ENCODE measurements around the gene CBR1.
A peak's percentile ranks its signal among the peaks of the same experiment; 100 is the strongest.
"Not testable (repeated sequence)": the region's sequence is repeated elsewhere in the genome, so short reads cannot be mapped to it uniquely, and the experiment has no call there.

CBR1 gene

DNA sequence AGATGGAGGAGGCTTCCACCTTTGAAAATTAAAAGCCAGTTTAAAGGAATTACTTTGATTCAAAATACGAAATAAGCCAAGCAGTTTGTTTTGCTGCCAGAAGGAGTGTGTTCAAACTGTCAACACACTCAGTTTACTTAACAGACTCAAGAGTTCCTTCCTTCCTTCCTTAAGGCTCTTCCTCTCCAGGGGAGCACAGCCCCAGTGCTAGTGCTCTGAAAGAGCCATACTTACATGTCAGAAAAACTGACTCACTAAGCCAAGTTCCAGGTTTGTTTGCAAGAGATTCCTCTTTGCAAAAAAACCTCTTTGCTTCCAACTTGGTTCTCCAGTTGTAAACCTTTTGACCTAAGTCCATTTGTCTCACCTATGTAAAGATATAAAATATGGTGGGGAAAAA, 23.8 kb upstream of the CBR1 start:
- no peak for DNase-seq (ENCODE audit: low read depth, low spot score)
- no peak overlapping the region for H3K4me3 ChIP-seq (ENCODE audit: low read length)

DNA sequence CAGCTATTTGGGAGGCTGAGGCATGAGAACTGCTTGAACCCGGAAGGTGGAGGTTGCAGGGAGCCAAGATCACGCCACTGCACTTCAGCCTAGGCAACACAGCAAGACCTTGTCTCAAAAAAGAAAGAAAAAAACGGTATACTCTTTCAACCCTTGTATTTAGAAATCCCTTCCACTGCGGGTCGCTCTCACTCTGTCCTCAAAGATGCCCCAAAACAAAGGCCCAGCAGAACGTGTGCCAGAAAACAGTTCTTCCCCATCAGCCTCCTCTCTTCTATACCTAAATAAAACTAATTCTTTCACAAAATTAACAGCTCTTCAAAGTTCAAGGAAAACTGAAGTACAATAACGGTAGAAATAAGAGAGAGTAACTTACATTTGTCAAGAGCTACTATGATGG, 22.7 kb upstream of the CBR1 start:
- no peak for DNase-seq (ENCODE audit: low read depth, low spot score)
- H3K4me3 ChIP-seq (ENCODE audit: low read length): no peak overlapping the region

GRCh38 chr21:36048357-36048756, 21.5 kb upstream of the CBR1 start:
- no peak overlapping the region for H3K4me3 ChIP-seq (ENCODE audit: low read length)

DNA sequence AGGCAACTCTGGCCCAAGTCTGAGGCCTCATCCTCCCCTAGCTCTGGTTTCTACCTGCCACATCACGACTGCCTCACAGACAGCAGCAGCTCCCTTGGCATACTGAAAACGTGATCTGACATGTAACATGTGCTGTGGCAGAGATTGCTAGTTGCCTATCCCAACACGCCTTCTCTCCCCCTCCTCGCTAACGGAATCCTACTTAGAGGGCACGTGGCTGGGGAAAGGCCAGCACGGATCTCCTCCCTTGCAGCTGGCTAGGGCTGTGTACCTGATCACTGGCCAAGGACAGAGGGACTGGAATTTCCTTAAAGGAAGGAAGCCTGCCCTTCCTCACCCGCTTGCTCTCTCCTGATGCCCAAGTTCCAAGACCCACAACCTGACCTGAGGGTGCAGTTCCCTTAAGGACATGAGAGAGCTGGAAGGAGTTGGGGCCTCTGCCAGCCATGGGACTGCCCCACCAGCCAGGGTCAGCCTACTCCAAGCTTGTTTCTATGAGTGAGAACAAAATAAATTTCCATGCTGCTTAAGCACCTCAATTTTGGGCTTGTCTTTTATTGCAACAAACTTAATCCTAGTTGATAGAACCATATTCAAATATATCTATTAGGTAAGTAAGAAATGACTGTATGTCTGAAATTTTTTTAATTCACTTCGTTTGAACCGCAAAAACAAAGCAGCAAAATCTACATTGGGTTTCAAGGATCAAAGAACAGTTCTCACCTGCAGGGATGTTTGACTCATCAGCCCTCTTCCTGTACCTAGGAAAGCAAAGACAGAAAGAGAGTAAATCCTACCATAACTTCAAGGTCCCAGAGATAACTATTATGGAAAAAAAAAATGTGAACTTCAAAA, 16.7 kb upstream of the CBR1 start:
- no peak for DNase-seq (ENCODE audit: low read depth, low spot score)
- no peak overlapping the region for H3K4me3 ChIP-seq (ENCODE audit: low read length)

More at GRCh38 chr21:36048357-36048756, 21.5 kb upstream of the CBR1 start:
- no peak for DNase-seq (ENCODE audit: low read depth, low spot score)

DNA sequence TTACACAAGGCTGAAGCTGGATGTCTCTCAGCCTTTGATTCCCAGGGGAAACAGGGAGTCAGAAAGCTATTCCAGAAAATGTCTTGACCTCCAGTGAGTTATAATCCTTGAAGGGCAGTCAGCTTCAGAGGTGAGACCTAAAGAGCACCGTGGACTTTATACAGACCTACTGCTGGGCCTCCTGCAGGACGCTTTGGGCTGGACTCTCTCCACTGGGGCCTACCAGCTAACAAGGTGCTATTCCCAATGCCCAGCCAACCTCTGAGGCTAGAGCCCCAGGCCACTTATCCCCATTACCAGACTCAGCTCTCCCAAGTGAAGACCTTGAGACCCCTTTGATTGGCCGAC, 16.1 kb upstream of the CBR1 start:
- no peak overlapping the region for H3K4me3 ChIP-seq (ENCODE audit: low read length)
- no peak for DNase-seq (ENCODE audit: low read depth, low spot score)

DNA sequence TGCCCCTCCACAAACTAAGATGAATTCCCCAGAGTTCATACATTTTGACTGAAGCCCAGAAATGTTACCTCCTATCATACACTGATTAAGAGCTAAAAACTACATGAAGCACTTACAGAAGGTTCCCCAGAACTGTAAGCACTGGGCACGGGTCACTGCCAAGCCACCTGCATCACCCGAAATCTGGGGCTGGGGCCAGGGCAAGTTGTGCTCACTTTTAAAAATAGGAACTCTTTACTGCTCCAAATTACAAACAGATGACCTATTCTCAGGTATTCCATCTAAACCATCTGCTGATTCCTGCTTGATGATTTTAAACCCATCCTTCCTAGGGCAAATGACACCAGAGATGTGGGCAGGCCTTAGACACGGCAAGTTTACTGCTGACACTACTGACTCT, 14.3 kb upstream of the CBR1 start:
- H3K4me3 ChIP-seq (ENCODE audit: low read length): no peak overlapping the region
- DNase-seq (ENCODE audit: low read depth, low spot score): no peak

DNA sequence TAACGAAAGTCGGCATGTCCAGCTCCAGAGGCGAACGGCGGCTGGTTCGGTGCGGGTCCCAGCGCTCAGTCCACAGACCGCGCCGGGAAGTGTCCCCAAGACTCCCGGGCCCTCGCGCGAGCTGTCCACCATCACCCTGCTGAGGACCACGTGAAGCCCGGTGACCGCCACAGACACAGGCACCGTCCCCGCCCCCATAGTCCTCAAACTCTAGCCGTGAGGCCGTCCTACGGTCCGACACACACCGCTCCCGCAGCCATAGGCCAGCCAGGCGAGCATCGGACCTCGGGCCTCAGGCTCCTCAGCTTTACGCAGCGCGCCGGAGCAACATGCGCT, 10.0 kb upstream of the CBR1 start:
- DNase-seq (ENCODE audit: low read depth, low spot score): no peak
- H3K4me3 ChIP-seq (ENCODE audit: low read length): peak overlapping the region; percentile 99

- H3K4me3 ChIP-seq (ENCODE audit: low read length): peak within 1 kb of the TSS; percentile 99
- peak; percentile 94 for DNase-seq (ENCODE audit: low read depth, low spot score)
These were observed 9.5 kb upstream of the CBR1 start, which contains the start of gene SETD4 for GRCh38 chr21:36060159-36060921. Gene SETD4, minus strand, starts transcription at chr21:36060526. Its CDS starts 1,638 bp downstream, at chr21:36058888.

- DNase-seq (ENCODE audit: low read depth, low spot score): no peak
- H3K4me3 ChIP-seq (ENCODE audit: low read length): no peak overlapping the region
These were observed 8.4 kb upstream of the CBR1 start for GRCh38 chr21:36061445-36061844.

- no peak overlapping the region for H3K4me3 ChIP-seq (ENCODE audit: low read length)
- DNase-seq (ENCODE audit: low read depth, low spot score): no peak
These were observed 6.3 kb upstream of the CBR1 start for GRCh38 chr21:36063375-36064084.

GRCh38 chr21:36064085-36064460, 5.8 kb upstream of the CBR1 start:
- no peak for DNase-seq (ENCODE audit: low read depth, low spot score)

GRCh38 chr21:36065497-36066036, 4.3 kb upstream of the CBR1 start:
- H3K4me3 ChIP-seq (ENCODE audit: low read length): no peak overlapping the region
- DNase-seq (ENCODE audit: low read depth, low spot score): peak; percentile 51

More at GRCh38 chr21:36064085-36064460, 5.8 kb upstream of the CBR1 start:
- no peak overlapping the region for H3K4me3 ChIP-seq (ENCODE audit: low read length)

GRCh38 chr21:36068748-36069398, 951 bp upstream of the CBR1 start:
- no peak overlapping the region for H3K4me3 ChIP-seq (ENCODE audit: low read length)

DNA sequence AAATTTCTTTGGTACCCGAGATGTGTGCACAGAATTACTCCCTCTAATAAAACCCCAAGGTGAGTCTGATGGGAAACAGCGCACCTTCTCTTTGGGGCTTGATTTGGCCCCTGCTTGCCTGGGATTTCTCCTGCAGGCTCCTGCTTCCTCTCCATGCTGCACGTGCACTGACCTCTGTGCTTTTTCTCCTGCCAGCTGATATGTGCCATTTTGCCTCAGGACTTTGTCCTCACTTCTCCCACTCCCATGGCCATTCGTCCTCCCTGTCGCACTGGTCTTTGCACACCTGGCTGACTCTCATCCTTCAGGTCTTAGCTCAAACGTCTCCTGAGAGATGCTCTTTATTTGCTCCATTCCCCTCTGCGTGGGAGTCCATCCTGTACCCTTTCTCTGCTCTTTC, 1.2 kb downstream of the CBR1 start:
- no peak overlapping the region for H3K4me3 ChIP-seq (ENCODE audit: low read length)
- no peak for DNase-seq (ENCODE audit: low read depth, low spot score)

More at GRCh38 chr21:36068748-36069398, 951 bp upstream of the CBR1 start:
- no peak for DNase-seq (ENCODE audit: low read depth, low spot score)

DNA sequence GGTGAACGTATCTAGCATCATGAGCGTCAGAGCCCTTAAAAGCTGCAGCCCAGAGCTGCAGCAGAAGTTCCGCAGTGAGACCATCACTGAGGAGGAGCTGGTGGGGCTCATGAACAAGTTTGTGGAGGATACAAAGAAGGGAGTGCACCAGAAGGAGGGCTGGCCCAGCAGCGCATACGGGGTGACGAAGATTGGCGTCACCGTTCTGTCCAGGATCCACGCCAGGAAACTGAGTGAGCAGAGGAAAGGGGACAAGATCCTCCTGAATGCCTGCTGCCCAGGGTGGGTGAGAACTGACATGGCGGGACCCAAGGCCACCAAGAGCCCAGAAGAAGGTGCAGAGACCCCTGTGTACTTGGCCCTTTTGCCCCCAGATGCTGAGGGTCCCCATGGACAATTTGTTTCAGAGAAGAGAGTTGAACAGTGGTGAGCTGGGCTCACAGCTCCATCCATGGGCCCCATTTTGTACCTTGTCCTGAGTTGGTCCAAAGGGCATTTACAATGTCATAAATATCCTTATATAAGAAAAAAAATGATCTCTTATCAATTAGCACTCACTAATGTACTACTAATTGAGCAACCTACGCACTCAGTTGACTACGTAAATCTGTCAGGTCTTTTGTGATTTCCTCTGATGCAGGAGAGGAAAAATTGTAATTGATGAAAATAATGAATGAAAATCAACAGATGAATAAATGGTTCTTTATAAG, 2.8 kb downstream of the CBR1 start:
- no peak for DNase-seq (ENCODE audit: low read depth, low spot score)
- H3K4me3 ChIP-seq (ENCODE audit: low read length): no peak overlapping the region

DNA sequence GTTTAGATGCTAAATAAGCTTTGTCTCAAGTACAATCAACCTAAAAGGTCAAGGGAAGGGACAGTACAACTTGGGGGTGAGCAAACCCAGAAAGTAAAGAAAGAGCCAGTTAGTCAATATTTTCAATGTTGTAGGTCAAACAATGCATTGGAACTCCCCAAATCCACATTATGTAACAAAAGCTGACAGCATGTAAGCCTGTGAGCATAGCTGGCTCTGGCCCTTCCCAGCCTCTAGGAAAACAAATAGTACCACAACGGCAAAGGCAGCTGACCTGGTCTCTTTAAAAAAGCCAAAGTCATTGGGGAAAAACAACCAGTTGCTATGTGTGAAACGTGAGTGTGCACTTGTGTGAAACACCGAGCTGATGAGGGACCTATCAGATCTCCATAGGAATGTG, 3.4 kb downstream of the CBR1 start:
- no peak for DNase-seq (ENCODE audit: low read depth, low spot score)
- H3K4me3 ChIP-seq (ENCODE audit: low read length): no peak overlapping the region

DNA sequence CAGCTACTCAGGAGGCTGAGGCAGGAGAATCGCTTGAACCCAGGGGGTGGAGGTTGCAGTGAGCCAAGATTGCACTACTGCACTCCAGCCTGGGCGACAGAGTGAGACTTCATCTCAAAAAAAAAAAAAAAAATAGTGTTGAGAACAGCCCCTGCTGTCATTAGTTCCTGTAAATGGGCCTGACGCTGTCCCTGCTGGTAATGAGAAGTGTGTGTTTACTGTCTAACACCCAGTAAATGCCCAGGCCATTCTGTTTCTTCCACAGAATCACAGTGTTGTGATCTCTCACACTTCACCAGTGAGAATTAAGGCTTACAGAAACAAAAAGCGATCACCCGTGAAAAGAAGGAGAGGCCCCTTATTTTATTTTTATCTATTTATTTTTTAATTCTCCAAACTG, 4.1 kb downstream of the CBR1 start:
- H3K4me3 ChIP-seq (ENCODE audit: low read length); DNase-seq (ENCODE audit: low read depth, low spot score): not testable (repeated sequence)

DNA sequence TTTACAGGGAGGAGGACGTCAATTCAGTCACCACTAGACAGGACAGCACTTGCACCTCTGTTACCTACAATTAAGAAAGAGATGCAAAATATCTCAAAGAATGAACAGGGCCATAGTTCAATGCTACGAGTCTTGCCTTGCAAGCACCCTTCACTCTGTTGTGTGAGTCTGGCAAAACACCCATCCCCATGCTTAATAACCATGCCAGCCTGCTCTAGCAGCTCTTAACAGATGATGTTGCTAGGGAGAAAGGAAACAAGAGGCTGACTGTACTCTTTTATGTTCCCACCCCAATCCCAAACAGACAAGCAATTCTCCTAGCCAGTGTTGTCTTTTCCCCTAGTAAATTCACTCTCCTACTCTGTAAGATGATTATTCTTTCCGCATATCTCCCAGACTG, 5.3 kb downstream of the CBR1 start:
- DNase-seq (ENCODE audit: low read depth, low spot score): no peak
- no peak overlapping the region for H3K4me3 ChIP-seq (ENCODE audit: low read length)

DNA sequence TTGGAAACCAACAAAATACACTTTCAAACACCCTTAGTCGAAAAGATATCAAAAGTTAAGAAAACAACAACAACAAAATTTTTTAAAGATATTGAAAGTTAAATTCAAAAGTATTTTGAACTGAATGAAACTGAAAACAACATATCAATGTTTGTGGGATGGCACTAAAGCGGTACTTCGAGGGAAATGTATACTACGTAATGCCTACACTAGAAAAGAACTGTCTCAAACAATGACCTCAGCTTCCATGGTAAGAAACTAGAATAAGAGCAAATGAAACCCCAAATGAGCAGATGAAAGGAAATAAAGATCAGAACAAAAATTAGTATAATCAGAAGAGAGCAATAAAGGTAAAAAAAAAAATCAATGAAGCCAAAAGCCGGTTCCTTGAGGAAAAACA, 6.1 kb downstream of the CBR1 start:
- no peak overlapping the region for H3K4me3 ChIP-seq (ENCODE audit: low read length)
- DNase-seq (ENCODE audit: low read depth, low spot score): no peak

All from Jurkat, Clone E6-1 (cell line).